WTC11 (cell line): ENCODE results near the gene KCTD1. TPM values are rescaled to one million over a fixed set of nuclear protein-coding genes. Genes with fewer than 3 reads are reported as not detected.

Experiments used
- ATAC-seq: fragments of 200-7000 bp; cut with Tn5 transposase; 2 replicates; pipeline ENCODE4 v1.10.0; 2021; ENCODE audit warnings: mild to moderate bottlenecking, moderate library complexity
- CTCF ChIA-PET: fragments of 300-600 bp; sonication (Branson Sonifier 250); formaldehyde crosslinking; loops from one replicate; lab custom pipeline; 2021; ENCODE audit warnings: antibody characterized with exemption; lab: Charles Lee
- POLR2A ChIA-PET: fragments of 350-600 bp; sonication (Branson Sonifier 250); formaldehyde crosslinking; loops from one replicate; lab custom pipeline; 2021; ENCODE audit warnings: antibody characterized with exemption; lab: Charles Lee
- DNase-seq: peaks from one replicate; pipeline ENCODE4 v3.0.0; 2021; ENCODE audit warnings: low spot score
- H3K27ac Mint-ChIP-seq: 2 replicates; pipeline ENCODE4 v1.8.0; 2021; ENCODE audit warnings: mixed read lengths
- H3K27me3 Mint-ChIP-seq: 2 replicates; pipeline ENCODE4 v1.8.0; 2021; ENCODE audit warnings: low read depth, mild to moderate bottlenecking, moderate library complexity, mixed read lengths
- H3K36me3 Mint-ChIP-seq: 2 replicates; pipeline ENCODE4 v1.8.0; 2021; ENCODE audit warnings: mixed read lengths
- H3K4me1 Mint-ChIP-seq: 2 replicates; pipeline ENCODE4 v1.8.0; 2022; ENCODE audit warnings: mixed read lengths
- H3K4me3 Mint-ChIP-seq: 2 replicates; pipeline ENCODE4 v1.8.0; 2021; ENCODE audit warnings: mild to moderate bottlenecking, moderate library complexity, mixed read lengths
- H3K9me3 Mint-ChIP-seq: 2 replicates; pipeline ENCODE4 v1.8.0; 2021; ENCODE audit warnings: mixed read lengths
- ATF1 ChIP-seq: sonication (generic); formaldehyde crosslinking; IDR thresholded peaks from 2 replicates; pipeline ENCODE4 v1.8.1; 2023; ENCODE audit warnings: mild to moderate bottlenecking, moderate library complexity, missing genetic modification reagents
- CDX4 ChIP-seq: fragments of 250-450 bp; sonication (Bioruptor Pico); IDR thresholded peaks from 2 replicates; pipeline ENCODE4 v1.9.0; 2021; ENCODE audit warnings: moderate library complexity, mild to moderate bottlenecking, inconsistent platforms, borderline replicate concordance
- CREM ChIP-seq: sonication (generic); formaldehyde crosslinking; IDR thresholded peaks from 2 replicates; pipeline ENCODE4 v1.8.1; 2022; ENCODE audit warnings: mild to moderate bottlenecking, missing genetic modification reagents, moderate library complexity
- CTCF ChIP-seq: fragments of 200-600 bp; IDR thresholded peaks from 2 replicates; pipeline ENCODE4 v1.8.0; 2022; ENCODE audit warnings: antibody characterized with exemption
- FOXP1 ChIP-seq: sonication (generic); formaldehyde crosslinking; IDR thresholded peaks from 2 replicates; pipeline ENCODE4 v1.8.0; 2022; ENCODE audit warnings: missing genetic modification reagents, mild to moderate bottlenecking, moderate library complexity, borderline replicate concordance
- GRHL2 ChIP-seq: fragments of 250-450 bp; sonication (Bioruptor Pico); IDR thresholded peaks from 2 replicates; pipeline ENCODE4 v1.8.0; 2022; ENCODE audit warnings: mild to moderate bottlenecking, moderate library complexity; ENCODE audit not compliant: insufficient replicate concordance, severe bottlenecking
- HMGXB4 ChIP-seq: sonication (generic); formaldehyde crosslinking; IDR thresholded peaks from 2 replicates; pipeline ENCODE4 v1.8.1; 2023; ENCODE audit warnings: mild to moderate bottlenecking, moderate library complexity, missing genetic modification reagents
- NFE2L1 ChIP-seq: sonication (generic); formaldehyde crosslinking; IDR thresholded peaks from 2 replicates; pipeline ENCODE4 v1.8.1; 2023; ENCODE audit warnings: missing genetic modification reagents
- OVOL2 ChIP-seq: fragments of 250-450 bp; sonication (Bioruptor Pico); IDR thresholded peaks from 2 replicates; pipeline ENCODE4 v1.9.0; 2021; ENCODE audit warnings: mild to moderate bottlenecking, borderline replicate concordance
- PRRX2 ChIP-seq: fragments of 250-450 bp; sonication (Bioruptor Pico); IDR thresholded peaks from 2 replicates; pipeline ENCODE4 v1.8.0; 2021; ENCODE audit warnings: mild to moderate bottlenecking
- RELA ChIP-seq: sonication (generic); formaldehyde crosslinking; IDR thresholded peaks from 2 replicates; pipeline ENCODE4 v1.8.1; 2022; ENCODE audit warnings: missing genetic modification reagents, mild to moderate bottlenecking, borderline replicate concordance
- SMAD3 ChIP-seq: sonication (generic); formaldehyde crosslinking; IDR thresholded peaks from 2 replicates; pipeline ENCODE4 v1.8.0; 2022; ENCODE audit warnings: missing genetic modification reagents, mild to moderate bottlenecking, borderline replicate concordance
- STAT6 ChIP-seq: sonication (generic); formaldehyde crosslinking; conservative IDR thresholded peaks from 2 replicates; pipeline ENCODE4 v1.8.1; 2023; ENCODE audit warnings: mild to moderate bottlenecking, low read depth, missing genetic modification reagents, moderate library complexity
- TP53 ChIP-seq: sonication (generic); formaldehyde crosslinking; IDR thresholded peaks from 2 replicates; pipeline ENCODE4 v1.8.1; 2023; ENCODE audit warnings: mild to moderate bottlenecking, missing genetic modification reagents
- ZNF138 ChIP-seq: sonication (generic); formaldehyde crosslinking; conservative IDR thresholded peaks from 2 replicates; pipeline ENCODE4 v1.8.1; 2022; ENCODE audit warnings: mild to moderate bottlenecking, moderate library complexity, missing genetic modification reagents
- ZNF423 ChIP-seq: fragments of 250-450 bp; sonication (Bioruptor Pico); IDR thresholded peaks from 2 replicates; pipeline ENCODE4 v2.1.2; 2022; ENCODE audit warnings: mild to moderate bottlenecking, moderate library complexity
- total RNA-seq: library from RNA; stranded (reverse); gene quantifications from 3 replicates; pipeline ENCODE4 v1.2.3, GENCODE V29; 2021
- TF ChIP-seq, protein P1 (sequence below): sonication (generic); formaldehyde crosslinking; IDR thresholded peaks from 2 replicates; pipeline ENCODE4 v1.8.0; 2023; ENCODE audit warnings: mild to moderate bottlenecking, missing genetic modification reagents
- TF ChIP-seq, protein P2 (sequence below): sonication (generic); formaldehyde crosslinking; IDR thresholded peaks from 2 replicates; pipeline ENCODE4 v1.8.1; 2023; ENCODE audit warnings: mild to moderate bottlenecking, missing genetic modification reagents, moderate library complexity
- TF ChIP-seq, protein P3 (sequence below): sonication (generic); formaldehyde crosslinking; IDR thresholded peaks from 2 replicates; pipeline ENCODE4 v1.8.0; 2022; ENCODE audit warnings: mild to moderate bottlenecking, missing genetic modification reagents
- TF ChIP-seq, protein P4 (sequence below): fragments of 250-450 bp; sonication (Bioruptor Pico); IDR thresholded peaks from 2 replicates; pipeline ENCODE4 v1.9.0; 2021; ENCODE audit warnings: mild to moderate bottlenecking, borderline replicate concordance

KCTD1 gene
- total RNA-seq, 1 experiment from 2014 or later, result 23.3 TPM

DNA sequence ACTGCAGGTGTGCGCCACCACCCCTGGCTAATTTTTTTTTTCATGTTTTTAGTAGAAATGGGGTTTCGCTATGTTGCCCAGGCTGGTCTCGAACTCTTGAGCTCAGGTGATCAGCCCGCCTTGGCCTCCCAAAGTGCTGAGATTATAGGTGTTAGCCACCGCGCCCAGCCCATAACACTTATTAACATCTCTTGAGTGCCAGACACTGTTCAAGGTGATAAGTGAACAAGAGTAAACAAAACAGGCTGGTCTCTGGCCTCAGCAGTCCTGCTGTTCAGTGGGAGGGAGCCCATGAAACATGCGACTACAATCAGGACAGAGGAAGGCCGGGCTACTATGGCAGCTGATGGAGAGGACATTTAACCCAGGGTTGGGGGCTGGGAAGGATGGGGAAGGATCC is 42.3 kb downstream of the KCTD1 start (continued):
- TF ChIP-seq, protein P1, sequence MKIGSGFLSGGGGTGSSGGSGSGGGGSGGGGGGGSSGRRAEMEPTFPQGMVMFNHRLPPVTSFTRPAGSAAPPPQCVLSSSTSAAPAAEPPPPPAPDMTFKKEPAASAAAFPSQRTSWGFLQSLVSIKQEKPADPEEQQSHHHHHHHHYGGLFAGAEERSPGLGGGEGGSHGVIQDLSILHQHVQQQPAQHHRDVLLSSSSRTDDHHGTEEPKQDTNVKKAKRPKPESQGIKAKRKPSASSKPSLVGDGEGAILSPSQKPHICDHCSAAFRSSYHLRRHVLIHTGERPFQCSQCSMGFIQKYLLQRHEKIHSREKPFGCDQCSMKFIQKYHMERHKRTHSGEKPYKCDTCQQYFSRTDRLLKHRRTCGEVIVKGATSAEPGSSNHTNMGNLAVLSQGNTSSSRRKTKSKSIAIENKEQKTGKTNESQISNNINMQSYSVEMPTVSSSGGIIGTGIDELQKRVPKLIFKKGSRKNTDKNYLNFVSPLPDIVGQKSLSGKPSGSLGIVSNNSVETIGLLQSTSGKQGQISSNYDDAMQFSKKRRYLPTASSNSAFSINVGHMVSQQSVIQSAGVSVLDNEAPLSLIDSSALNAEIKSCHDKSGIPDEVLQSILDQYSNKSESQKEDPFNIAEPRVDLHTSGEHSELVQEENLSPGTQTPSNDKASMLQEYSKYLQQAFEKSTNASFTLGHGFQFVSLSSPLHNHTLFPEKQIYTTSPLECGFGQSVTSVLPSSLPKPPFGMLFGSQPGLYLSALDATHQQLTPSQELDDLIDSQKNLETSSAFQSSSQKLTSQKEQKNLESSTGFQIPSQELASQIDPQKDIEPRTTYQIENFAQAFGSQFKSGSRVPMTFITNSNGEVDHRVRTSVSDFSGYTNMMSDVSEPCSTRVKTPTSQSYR (CRISPR knock-in tag), result no peak
- TF ChIP-seq OVOL2 (CRISPR knock-in tag) (no peak), ZNF138 (CRISPR knock-in tag) (no peak)

DNA sequence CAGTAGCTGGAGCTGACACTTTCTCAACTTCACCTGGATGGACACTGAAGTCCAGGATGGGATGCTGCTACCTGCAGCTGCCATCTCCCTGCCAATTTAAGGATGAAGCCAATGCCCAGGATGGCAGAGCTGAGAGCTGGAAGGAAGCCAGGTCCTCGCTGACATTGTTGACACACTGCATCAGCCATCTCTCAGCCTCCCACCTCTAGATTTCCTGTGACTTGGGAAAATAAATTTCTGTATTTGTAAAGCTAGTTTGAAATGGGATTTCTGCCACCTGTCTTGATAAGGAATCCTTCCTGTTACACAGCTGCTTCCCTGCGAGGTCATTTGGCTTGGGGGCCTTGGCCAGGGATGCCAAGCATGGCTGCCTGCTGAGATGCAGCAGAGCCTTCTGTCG is 43.5 kb downstream of the KCTD1 start:
- Mint-ChIP-seq H3K4me1 (peaks cover 6% of the 10 kb centered on the region; the same call in 1 of the 2 replicates), H3K27ac (no peak overlapping the region), H3K36me3 (no peaks in the 10 kb centered on the region), H3K4me3 (no peak overlapping the region), H3K9me3 (peaks cover 4% of the 10 kb centered on the region; the same call in 1 of the 2 replicates), H3K27me3 (no peaks in the 10 kb centered on the region)
- ChIA-PET CTCF (no interaction called here), POLR2A (no interaction called here)
- ATAC-seq (no peak), DNase-seq (no peak)
- TF ChIP-seq GRHL2 (no peak), ZNF423 (CRISPR knock-in tag) (no peak), HMGXB4 (CRISPR knock-in tag) (no peak), NFE2L1 (CRISPR knock-in tag) (no peak), ATF1 (CRISPR knock-in tag) (no peak), TP53 (CRISPR knock-in tag) (no peak), CTCF (no peak), CREM (CRISPR knock-in tag) (no peak), SMAD3 (CRISPR knock-in tag) (no peak), STAT6 (no peak), FOXP1 (CRISPR knock-in tag) (no peak), CDX4 (CRISPR knock-in tag) (no peak), OVOL2 (CRISPR knock-in tag) (no peak), PRRX2 (CRISPR knock-in tag) (no peak), RELA (CRISPR knock-in tag) (no peak)
- TF ChIP-seq, protein P2, sequence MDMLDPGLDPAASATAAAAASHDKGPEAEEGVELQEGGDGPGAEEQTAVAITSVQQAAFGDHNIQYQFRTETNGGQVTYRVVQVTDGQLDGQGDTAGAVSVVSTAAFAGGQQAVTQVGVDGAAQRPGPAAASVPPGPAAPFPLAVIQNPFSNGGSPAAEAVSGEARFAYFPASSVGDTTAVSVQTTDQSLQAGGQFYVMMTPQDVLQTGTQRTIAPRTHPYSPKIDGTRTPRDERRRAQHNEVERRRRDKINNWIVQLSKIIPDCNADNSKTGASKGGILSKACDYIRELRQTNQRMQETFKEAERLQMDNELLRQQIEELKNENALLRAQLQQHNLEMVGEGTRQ (CRISPR knock-in tag), result no peak
- TF ChIP-seq, protein P3, sequence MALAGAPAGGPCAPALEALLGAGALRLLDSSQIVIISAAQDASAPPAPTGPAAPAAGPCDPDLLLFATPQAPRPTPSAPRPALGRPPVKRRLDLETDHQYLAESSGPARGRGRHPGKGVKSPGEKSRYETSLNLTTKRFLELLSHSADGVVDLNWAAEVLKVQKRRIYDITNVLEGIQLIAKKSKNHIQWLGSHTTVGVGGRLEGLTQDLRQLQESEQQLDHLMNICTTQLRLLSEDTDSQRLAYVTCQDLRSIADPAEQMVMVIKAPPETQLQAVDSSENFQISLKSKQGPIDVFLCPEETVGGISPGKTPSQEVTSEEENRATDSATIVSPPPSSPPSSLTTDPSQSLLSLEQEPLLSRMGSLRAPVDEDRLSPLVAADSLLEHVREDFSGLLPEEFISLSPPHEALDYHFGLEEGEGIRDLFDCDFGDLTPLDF (CRISPR knock-in tag), result no peak
- TF ChIP-seq, protein P4, sequence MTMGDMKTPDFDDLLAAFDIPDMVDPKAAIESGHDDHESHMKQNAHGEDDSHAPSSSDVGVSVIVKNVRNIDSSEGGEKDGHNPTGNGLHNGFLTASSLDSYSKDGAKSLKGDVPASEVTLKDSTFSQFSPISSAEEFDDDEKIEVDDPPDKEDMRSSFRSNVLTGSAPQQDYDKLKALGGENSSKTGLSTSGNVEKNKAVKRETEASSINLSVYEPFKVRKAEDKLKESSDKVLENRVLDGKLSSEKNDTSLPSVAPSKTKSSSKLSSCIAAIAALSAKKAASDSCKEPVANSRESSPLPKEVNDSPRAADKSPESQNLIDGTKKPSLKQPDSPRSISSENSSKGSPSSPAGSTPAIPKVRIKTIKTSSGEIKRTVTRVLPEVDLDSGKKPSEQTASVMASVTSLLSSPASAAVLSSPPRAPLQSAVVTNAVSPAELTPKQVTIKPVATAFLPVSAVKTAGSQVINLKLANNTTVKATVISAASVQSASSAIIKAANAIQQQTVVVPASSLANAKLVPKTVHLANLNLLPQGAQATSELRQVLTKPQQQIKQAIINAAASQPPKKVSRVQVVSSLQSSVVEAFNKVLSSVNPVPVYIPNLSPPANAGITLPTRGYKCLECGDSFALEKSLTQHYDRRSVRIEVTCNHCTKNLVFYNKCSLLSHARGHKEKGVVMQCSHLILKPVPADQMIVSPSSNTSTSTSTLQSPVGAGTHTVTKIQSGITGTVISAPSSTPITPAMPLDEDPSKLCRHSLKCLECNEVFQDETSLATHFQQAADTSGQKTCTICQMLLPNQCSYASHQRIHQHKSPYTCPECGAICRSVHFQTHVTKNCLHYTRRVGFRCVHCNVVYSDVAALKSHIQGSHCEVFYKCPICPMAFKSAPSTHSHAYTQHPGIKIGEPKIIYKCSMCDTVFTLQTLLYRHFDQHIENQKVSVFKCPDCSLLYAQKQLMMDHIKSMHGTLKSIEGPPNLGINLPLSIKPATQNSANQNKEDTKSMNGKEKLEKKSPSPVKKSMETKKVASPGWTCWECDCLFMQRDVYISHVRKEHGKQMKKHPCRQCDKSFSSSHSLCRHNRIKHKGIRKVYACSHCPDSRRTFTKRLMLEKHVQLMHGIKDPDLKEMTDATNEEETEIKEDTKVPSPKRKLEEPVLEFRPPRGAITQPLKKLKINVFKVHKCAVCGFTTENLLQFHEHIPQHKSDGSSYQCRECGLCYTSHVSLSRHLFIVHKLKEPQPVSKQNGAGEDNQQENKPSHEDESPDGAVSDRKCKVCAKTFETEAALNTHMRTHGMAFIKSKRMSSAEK (CRISPR knock-in tag), result no peak
